Kidney epithelial cell (primary cell): ENCODE data around the gene IL1F10. TPM values are rescaled to one million over a fixed set of nuclear protein-coding genes. Genes with fewer than 3 reads are reported as not detected.

Experiments
- DNase-seq: peaks from one replicate; pipeline ENCODE4 v3.0.0-alpha.2; 2010; ENCODE audit warnings: low read depth
- H3K27me3 ChIP-seq: 2 replicates; pipeline ENCODE4 v1.6.0; 2011; ENCODE audit warnings: low read length; ENCODE audit not compliant: control insufficient read depth, insufficient read depth
- H3K36me3 ChIP-seq: 2 replicates; pipeline ENCODE4 v1.5.1; 2011; ENCODE audit warnings: low read length; ENCODE audit not compliant: control insufficient read depth, insufficient read depth
- H3K4me3 ChIP-seq: 2 replicates; pipeline ENCODE4 v1.5.1; 2011; ENCODE audit warnings: low read depth, mild to moderate bottlenecking, control low read depth, low read length
- total RNA-seq: library from RNA; depleted of rRNA; stranded (reverse); fragments of >200 nt; gene quantifications from 2 replicates; pipeline ENCODE4 v1.2.3, GENCODE V29; 2015
- TF ChIP-seq, protein P1 (sequence below): IDR thresholded peaks from 2 replicates; pipeline ENCODE4 v1.5.1; 2011; ENCODE audit warnings: mild to moderate bottlenecking, moderate library complexity, low read length, control low read depth, inconsistent platforms; ENCODE audit not compliant: insufficient read depth, poor library complexity, severe bottlenecking

The IL1F10 gene
- total RNA-seq, 1 donor from 2014 or later = not detected

DNA sequence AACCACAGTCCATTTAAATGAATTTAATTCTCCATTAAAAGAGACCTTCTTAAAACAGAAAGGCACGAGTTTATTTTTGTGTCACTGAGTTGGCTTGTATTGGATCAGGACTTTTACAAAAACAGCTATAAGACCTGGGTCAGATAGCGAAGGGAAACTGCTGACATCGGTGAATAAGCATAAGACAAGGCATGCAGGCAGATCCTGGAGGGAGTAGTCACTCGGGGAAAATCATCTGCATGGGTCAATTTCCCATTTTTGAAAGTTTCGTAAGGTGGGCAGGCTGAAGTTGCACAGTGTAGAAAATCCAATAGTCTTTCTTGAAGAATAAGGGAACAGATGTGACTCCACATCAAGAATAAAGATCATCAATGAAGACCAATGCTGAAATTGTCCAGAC lies 28.1 kb upstream of the IL1F10 start:
- Histone ChIP-seq H3K36me3 (no peaks in the 10 kb centered on the region), H3K27me3 (no peaks in the 10 kb centered on the region), H3K4me3 (no peak overlapping the region)
- no peak for DNase-seq
- TF ChIP-seq, protein P1, sequence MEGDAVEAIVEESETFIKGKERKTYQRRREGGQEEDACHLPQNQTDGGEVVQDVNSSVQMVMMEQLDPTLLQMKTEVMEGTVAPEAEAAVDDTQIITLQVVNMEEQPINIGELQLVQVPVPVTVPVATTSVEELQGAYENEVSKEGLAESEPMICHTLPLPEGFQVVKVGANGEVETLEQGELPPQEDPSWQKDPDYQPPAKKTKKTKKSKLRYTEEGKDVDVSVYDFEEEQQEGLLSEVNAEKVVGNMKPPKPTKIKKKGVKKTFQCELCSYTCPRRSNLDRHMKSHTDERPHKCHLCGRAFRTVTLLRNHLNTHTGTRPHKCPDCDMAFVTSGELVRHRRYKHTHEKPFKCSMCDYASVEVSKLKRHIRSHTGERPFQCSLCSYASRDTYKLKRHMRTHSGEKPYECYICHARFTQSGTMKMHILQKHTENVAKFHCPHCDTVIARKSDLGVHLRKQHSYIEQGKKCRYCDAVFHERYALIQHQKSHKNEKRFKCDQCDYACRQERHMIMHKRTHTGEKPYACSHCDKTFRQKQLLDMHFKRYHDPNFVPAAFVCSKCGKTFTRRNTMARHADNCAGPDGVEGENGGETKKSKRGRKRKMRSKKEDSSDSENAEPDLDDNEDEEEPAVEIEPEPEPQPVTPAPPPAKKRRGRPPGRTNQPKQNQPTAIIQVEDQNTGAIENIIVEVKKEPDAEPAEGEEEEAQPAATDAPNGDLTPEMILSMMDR = no peak

DNA sequence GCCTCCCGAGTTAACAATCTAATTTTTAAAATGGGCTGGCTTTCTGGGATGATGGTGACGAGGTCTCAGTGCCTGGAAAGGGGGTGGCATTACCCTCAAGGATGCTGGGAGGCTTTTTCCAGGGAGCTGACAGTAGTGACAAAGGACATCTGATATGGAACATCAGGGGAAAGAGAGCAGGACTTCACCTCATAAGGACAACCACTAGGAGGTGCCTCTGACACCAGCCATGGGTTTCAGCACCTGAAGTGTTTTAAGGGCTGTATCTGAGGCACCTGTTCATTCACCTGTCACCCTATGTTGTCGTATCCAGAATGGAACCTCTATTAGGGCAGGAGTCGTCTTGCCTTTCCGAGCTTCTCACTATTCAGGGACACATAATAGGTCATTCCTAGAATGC lies 25.9 kb upstream of the IL1F10 start:
- no peaks in the 10 kb centered on the region for H3K36me3 ChIP-seq
- no peaks in the 10 kb centered on the region for H3K27me3 ChIP-seq
- TF ChIP-seq, protein P1 = peak; percentile 19
- H3K4me3 ChIP-seq = no peak overlapping the region
- no peak for DNase-seq

DNA sequence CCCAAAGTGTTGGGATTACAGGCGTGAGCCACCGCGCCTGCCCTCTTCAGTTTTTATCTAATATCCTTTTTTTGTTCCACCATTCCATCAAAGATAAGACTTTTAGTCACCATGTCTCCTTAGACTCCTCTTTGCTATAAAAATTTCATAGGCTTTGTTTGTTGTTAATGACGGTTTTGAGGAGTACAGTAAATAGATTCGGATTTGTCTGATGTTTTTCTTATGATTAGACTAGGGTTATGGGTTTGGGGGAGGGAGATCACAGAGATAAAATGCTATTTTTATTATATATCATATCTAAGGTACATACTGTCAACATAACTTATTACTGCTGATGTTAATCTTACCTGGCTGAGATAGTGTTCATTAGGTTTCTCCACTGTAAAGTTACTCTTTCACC lies 21.3 kb upstream of the IL1F10 start:
- H3K27me3 ChIP-seq = no peaks in the 10 kb centered on the region
- H3K4me3 ChIP-seq = no peak overlapping the region
- DNase-seq = no peak
- TF ChIP-seq, protein P1 = no peak
- no peaks in the 10 kb centered on the region for H3K36me3 ChIP-seq

DNA sequence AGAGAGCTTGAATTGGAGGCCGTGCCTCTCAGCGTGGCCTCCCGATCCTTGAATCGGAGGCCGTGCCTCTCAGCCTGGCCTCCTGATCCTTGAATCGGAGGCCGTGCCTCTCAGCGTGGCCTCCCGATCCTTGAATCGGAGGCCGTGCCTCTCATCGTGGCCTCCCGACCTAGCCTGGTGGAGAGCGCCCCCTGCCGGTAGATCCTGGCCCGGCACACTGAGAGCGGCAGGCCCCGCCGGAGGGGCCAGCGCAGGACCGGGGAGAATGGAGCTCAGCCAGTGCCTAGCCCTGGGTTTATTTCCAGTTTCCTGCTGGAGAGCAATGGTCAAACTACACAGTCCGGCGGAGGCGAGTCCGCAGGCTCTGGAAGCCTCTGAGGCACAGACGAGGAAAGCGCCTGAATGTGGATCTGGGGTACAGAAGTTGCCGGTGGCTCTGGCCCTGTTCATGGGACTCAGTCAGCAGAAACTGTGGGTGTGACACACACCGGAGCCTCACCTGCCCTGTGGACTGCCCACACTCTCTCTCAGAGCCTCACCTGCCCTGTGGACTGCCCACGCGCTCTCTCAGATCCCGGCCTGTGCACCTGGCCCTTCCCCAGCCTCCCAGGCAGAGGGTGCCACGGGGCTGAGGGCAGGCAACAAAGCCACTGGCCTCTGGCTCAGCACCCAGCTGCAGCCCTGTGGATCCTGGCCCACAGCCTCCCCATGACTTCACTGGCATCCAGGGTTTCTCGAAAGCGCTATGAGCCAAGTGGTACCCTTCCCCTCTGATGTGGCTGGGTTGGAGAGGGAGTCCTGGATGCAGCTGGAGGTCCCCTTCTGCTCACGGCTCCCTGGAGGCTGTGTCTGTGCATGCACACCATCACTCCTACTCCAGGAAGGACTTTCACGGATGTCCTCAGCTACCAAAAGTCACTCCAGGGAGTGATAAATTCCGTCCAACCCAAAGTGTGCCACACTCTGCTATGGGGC lies 16.6 kb upstream of the IL1F10 start:
- no peak overlapping the region for H3K4me3 ChIP-seq
- no peaks in the 10 kb centered on the region for H3K27me3 ChIP-seq
- DNase-seq = no peak
- H3K36me3 ChIP-seq = no peaks in the 10 kb centered on the region
- TF ChIP-seq, protein P1 = no peak

DNA sequence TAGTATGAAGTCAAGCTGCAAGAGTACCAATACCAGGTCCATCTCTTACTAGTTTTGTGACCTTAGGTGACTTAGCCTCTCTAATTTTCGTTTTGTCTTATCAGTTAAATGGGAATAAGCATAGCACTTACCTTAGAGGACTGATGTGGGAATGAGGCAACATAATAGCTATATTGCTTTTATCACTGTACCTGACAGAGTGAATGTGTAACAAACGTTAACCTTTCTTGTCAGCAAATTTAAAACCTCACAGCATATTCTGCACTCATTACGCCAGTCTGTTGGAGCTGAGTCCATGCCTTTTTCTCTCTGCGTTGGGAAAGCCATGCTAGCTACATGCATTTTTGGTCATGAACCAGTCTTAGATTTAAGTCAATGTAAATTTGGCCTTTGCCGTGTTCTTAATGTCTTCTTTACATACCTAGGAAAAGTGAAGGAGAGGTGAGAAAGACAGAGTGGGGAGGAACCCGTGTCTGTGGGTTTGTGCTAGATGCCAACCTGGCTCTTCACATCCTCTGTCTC lies 15.3 kb upstream of the IL1F10 start, which contains the start of gene IL36B:
IL36B (minus strand) TSS at position 472 of the 522 bp plus-strand sequence.
- Histone ChIP-seq H3K27me3 (no peaks in the 10 kb centered on the region), H3K36me3 (no peaks in the 10 kb centered on the region), H3K4me3 (no peak within 1 kb of the TSS)
- TF ChIP-seq, protein P1 = no peak
- DNase-seq = no peak
